Fibroblast of lung (primary cell): ENCODE measurements around the gene CEP78. TPM values are rescaled to one million over a fixed set of nuclear protein-coding genes. Genes with fewer than 3 reads are reported as not detected.

Experiments used
- DNase-seq, 2 donors: peaks; one replicate each; pipeline versions ENCODE4 v3.0.0 to v3.0.0-alpha.2; 2010; ENCODE audit warnings: low read depth in 2 of 2
- H2AFZ ChIP-seq: 2 replicates; pipeline ENCODE4 v1.5.1; 2012; ENCODE audit warnings: low read length, control low read depth, inconsistent platforms
- H3K27ac ChIP-seq: 2 replicates; pipeline ENCODE4 v1.5.1; 2011; ENCODE audit warnings: low read length, control low read depth; ENCODE audit not compliant: insufficient read depth
- H3K27me3 ChIP-seq: 2 replicates; pipeline ENCODE4 v1.5.1; 2011; ENCODE audit warnings: mild to moderate bottlenecking, low read length; ENCODE audit not compliant: control insufficient read depth, insufficient read depth
- H3K36me3 ChIP-seq: 2 replicates; pipeline ENCODE4 v1.5.1; 2011; ENCODE audit warnings: low read length; ENCODE audit not compliant: control insufficient read depth, insufficient read depth
- H3K4me1 ChIP-seq: 2 replicates; pipeline ENCODE4 v1.5.1; 2011; ENCODE audit warnings: low read length; ENCODE audit not compliant: control insufficient read depth, insufficient read depth; ENCODE audit errors: extremely low read depth
- H3K4me2 ChIP-seq: 2 replicates; pipeline ENCODE4 v1.5.1; 2011; ENCODE audit warnings: low read length, control low read depth; ENCODE audit not compliant: insufficient read depth; ENCODE audit errors: extremely low read depth
- H3K4me3 ChIP-seq, 4 experiments: fragments of 200-600 bp in 1 of 4; sonication (generic) in 1 of 4; replicated peaks in 1 of 4; 2 replicates each; pipeline ENCODE4 v1.5.1; 2011 to 2016; ENCODE audit warnings: low read length in 4 of 4, low read depth in 3 of 4, mild to moderate bottlenecking in 3 of 4, control low read depth in 2 of 4, inconsistent platforms in 1 of 4, mixed read lengths in 1 of 4; ENCODE audit not compliant: insufficient read depth in 1 of 4; ENCODE audit errors: control extremely low read depth in 1 of 4
- H3K79me2 ChIP-seq: 2 replicates; pipeline ENCODE4 v1.5.1; 2012; ENCODE audit warnings: mild to moderate bottlenecking, low read length, inconsistent platforms; ENCODE audit not compliant: control insufficient read depth, insufficient read depth
- H3K9ac ChIP-seq: 2 replicates; pipeline ENCODE4 v1.5.1; 2011; ENCODE audit warnings: mild to moderate bottlenecking, low read length, control low read depth; ENCODE audit not compliant: insufficient read depth
- H3K9me3 ChIP-seq: 2 replicates; pipeline ENCODE4 v1.5.1; 2012; ENCODE audit warnings: low read depth, low read length; ENCODE audit not compliant: control insufficient read depth, insufficient read depth
- H4K20me1 ChIP-seq: 2 replicates; pipeline ENCODE4 v1.5.1; 2011; ENCODE audit warnings: low read length; ENCODE audit not compliant: control insufficient read depth, insufficient read depth; ENCODE audit errors: extremely low read depth
- EZH2 ChIP-seq: IDR thresholded peaks from 2 replicates; pipeline ENCODE4 v1.5.1; 2012; ENCODE audit warnings: low read length, control low read depth, mild to moderate bottlenecking; ENCODE audit errors: missing control alignments
- polyA plus RNA-seq, 2 donors: library from polyadenylated mRNA; depleted of rRNA in 1 of 2; stranded (reverse) in 1 of 2; unstranded in 1 of 2; fragments of >200 nt; gene quantifications; 2 replicates each; pipeline ENCODE4 v1.2.1, GENCODE V29; 2011 to 2012; ENCODE audit warnings: missing spikeins in 1 of 2
- total RNA-seq: library from RNA; depleted of rRNA; stranded (reverse); fragments of >200 nt; gene quantifications from 2 replicates; pipeline ENCODE4 v1.2.1, GENCODE V29; 2014
- TF ChIP-seq, protein P1 (sequence below), 2 donors: IDR thresholded peaks in 1 of 2; conservative IDR thresholded peaks in 1 of 2; 1 replicate in 1 of 2; 2 replicates in 1 of 2; pipeline ENCODE4 v1.5.1; 2011 to 2012; ENCODE audit warnings: low read length in 2 of 2, control low read depth in 1 of 2, inconsistent platforms in 1 of 2, low read depth in 1 of 2, mild to moderate bottlenecking in 1 of 2

Gene CEP78
- total and polyA plus RNA-seq, 2 donors (not counting 1 experiment from before 2014, with no cell fraction given) = 8.9 to 10.4 TPM

DNA sequence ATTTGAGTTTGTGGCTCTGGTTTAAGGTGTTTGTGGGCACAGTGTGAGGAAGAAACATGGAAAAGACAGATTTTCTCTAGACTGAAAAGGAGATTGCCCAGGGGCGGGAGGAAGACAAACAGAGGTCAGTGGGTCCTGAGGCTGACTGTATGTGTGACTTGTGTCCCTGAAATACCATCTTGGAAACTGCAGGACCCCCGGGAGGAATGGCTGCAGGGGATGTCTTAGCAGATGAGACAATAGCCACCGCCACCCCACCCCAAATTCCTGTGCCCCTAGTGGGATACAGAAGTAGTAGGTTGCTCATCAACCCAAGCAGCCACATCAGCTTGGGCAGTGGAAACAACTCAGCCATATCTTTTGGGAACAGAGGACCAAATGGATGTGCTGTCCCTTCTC lies 59.3 kb downstream of the CEP78 start:
- no peaks in the 10 kb centered on the region for H3K27me3 ChIP-seq
- no peak for DNase-seq
- H3K27ac ChIP-seq = no peak overlapping the region
- TF ChIP-seq EZH2 = no peak
- TF ChIP-seq, protein P1, sequence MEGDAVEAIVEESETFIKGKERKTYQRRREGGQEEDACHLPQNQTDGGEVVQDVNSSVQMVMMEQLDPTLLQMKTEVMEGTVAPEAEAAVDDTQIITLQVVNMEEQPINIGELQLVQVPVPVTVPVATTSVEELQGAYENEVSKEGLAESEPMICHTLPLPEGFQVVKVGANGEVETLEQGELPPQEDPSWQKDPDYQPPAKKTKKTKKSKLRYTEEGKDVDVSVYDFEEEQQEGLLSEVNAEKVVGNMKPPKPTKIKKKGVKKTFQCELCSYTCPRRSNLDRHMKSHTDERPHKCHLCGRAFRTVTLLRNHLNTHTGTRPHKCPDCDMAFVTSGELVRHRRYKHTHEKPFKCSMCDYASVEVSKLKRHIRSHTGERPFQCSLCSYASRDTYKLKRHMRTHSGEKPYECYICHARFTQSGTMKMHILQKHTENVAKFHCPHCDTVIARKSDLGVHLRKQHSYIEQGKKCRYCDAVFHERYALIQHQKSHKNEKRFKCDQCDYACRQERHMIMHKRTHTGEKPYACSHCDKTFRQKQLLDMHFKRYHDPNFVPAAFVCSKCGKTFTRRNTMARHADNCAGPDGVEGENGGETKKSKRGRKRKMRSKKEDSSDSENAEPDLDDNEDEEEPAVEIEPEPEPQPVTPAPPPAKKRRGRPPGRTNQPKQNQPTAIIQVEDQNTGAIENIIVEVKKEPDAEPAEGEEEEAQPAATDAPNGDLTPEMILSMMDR (conservative IDR thresholded peaks at IDR 0.05 in 1 of 2, IDR thresholded peaks at IDR 0.05 in 1 of 2; ENCODE audit: low read depth in 1 of 2, low read length in 2 of 2) = no peak
- no peak overlapping the region for H2AFZ ChIP-seq
- no peak overlapping the region for H3K4me3 ChIP-seq
- no peaks in the 10 kb centered on the region for H3K9me3 ChIP-seq
- H3K79me2 ChIP-seq = no peaks in the 10 kb centered on the region
- H3K4me2 ChIP-seq = no peak overlapping the region
- no peaks in the 10 kb centered on the region for H3K4me1 ChIP-seq
- H3K9ac ChIP-seq = no peak overlapping the region
- H3K36me3 ChIP-seq = no peaks in the 10 kb centered on the region
- no peaks in the 10 kb centered on the region for H4K20me1 ChIP-seq

DNA sequence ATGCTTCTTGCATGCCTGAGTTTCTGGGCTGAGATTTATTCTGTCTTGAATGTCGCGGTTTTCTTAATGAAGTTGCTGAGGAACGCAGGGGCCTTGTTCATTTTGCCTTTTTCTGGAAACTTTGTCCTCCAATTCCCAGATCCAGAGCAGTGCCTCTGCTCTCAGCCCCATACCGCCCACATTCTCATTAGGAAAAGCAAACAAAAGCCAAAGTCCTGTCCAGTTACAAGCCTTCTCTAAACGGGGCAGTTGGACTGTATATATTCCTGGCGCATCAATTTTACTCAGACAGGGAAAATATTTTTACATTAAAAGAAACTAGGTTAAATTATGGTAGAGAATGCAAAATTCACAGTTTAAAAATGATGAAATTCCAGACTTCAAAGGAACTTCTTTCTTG lies 59.9 kb downstream of the CEP78 start:
- H3K79me2 ChIP-seq = no peaks in the 10 kb centered on the region
- H3K27me3 ChIP-seq = no peaks in the 10 kb centered on the region
- H3K9me3 ChIP-seq = no peaks in the 10 kb centered on the region
- H3K9ac ChIP-seq = no peak overlapping the region
- no peak overlapping the region for H3K27ac ChIP-seq
- no peak overlapping the region for H2AFZ ChIP-seq
- peak overlapping the region in 2 of 4 experiments; percentile 68 to 90 for H3K4me3 ChIP-seq
- DNase-seq = peak in 1 of 2 donors; percentile 33
- no peaks in the 10 kb centered on the region for H3K4me1 ChIP-seq
- no peaks in the 10 kb centered on the region for H3K36me3 ChIP-seq
- TF ChIP-seq, protein P1 (conservative IDR thresholded peaks at IDR 0.05 in 1 of 2, IDR thresholded peaks at IDR 0.05 in 1 of 2; ENCODE audit: low read depth in 1 of 2, low read length in 2 of 2) = no peak
- TF ChIP-seq EZH2 = no peak
- H4K20me1 ChIP-seq = no peaks in the 10 kb centered on the region
- H3K4me2 ChIP-seq = peak overlapping the region; percentile 36

GRCh38 chr9:78296201-78296892 lies 60.5 kb downstream of the CEP78 start:
- H3K4me2 ChIP-seq = peak overlapping the region; percentile 36
- no peaks in the 10 kb centered on the region for H3K9me3 ChIP-seq
- peak overlapping the region; percentile 41 for H3K9ac ChIP-seq
- TF ChIP-seq, protein P1 (conservative IDR thresholded peaks at IDR 0.05 in 1 of 2, IDR thresholded peaks at IDR 0.05 in 1 of 2; ENCODE audit: low read depth in 1 of 2, low read length in 2 of 2) = no peak
- no peak for TF ChIP-seq EZH2
- H3K27me3 ChIP-seq = no peaks in the 10 kb centered on the region
- peak overlapping the region; percentile 26 to 90 (median 55) for H3K4me3 ChIP-seq
- H3K4me1 ChIP-seq = no peaks in the 10 kb centered on the region
- H4K20me1 ChIP-seq = no peaks in the 10 kb centered on the region
- peak overlapping the region; percentile 51 for H2AFZ ChIP-seq
- no peaks in the 10 kb centered on the region for H3K79me2 ChIP-seq
- peak; percentile 56 to 65 for DNase-seq
- no peaks in the 10 kb centered on the region for H3K36me3 ChIP-seq
- H3K27ac ChIP-seq = peak overlapping the region; percentile 46
